WTC11 (cell line): ENCODE data around the gene KANSL3. TPM values are rescaled to one million over a fixed set of nuclear protein-coding genes. Genes with fewer than 3 reads are reported as not detected.

Experiments
- ATAC-seq: fragments of 200-7000 bp; cut with Tn5 transposase; 2 replicates; pipeline ENCODE4 v1.10.0; 2021; ENCODE audit warnings: mild to moderate bottlenecking, moderate library complexity
- CTCF ChIA-PET: fragments of 300-600 bp; sonication (Branson Sonifier 250); formaldehyde crosslinking; loops from one replicate; lab custom pipeline; 2021; ENCODE audit warnings: antibody characterized with exemption; lab: Charles Lee
- POLR2A ChIA-PET: fragments of 350-600 bp; sonication (Branson Sonifier 250); formaldehyde crosslinking; loops from one replicate; lab custom pipeline; 2021; ENCODE audit warnings: antibody characterized with exemption; lab: Charles Lee
- DNase-seq: peaks from one replicate; pipeline ENCODE4 v3.0.0; 2021; ENCODE audit warnings: low spot score
- H3K27ac Mint-ChIP-seq: 2 replicates; pipeline ENCODE4 v1.8.0; 2021; ENCODE audit warnings: mixed read lengths
- H3K27me3 Mint-ChIP-seq: 2 replicates; pipeline ENCODE4 v1.8.0; 2021; ENCODE audit warnings: low read depth, mild to moderate bottlenecking, moderate library complexity, mixed read lengths
- H3K36me3 Mint-ChIP-seq: 2 replicates; pipeline ENCODE4 v1.8.0; 2021; ENCODE audit warnings: mixed read lengths
- H3K4me1 Mint-ChIP-seq: 2 replicates; pipeline ENCODE4 v1.8.0; 2022; ENCODE audit warnings: mixed read lengths
- H3K4me3 Mint-ChIP-seq: 2 replicates; pipeline ENCODE4 v1.8.0; 2021; ENCODE audit warnings: mild to moderate bottlenecking, moderate library complexity, mixed read lengths
- H3K9me3 Mint-ChIP-seq: 2 replicates; pipeline ENCODE4 v1.8.0; 2021; ENCODE audit warnings: mixed read lengths
- ESRRA ChIP-seq: sonication (generic); formaldehyde crosslinking; IDR thresholded peaks from 2 replicates; pipeline ENCODE4 v1.8.1; 2022; ENCODE audit warnings: mild to moderate bottlenecking, missing genetic modification reagents, borderline replicate concordance
- FOXJ3 ChIP-seq: sonication (generic); formaldehyde crosslinking; IDR thresholded peaks from 2 replicates; pipeline ENCODE4 v1.9.0; 2021; ENCODE audit warnings: missing genetic modification reagents, mild to moderate bottlenecking, borderline replicate concordance
- FOXK1 ChIP-seq: sonication (generic); formaldehyde crosslinking; IDR thresholded peaks from 2 replicates; pipeline ENCODE4 v1.8.0; 2022; ENCODE audit warnings: mild to moderate bottlenecking, moderate library complexity, missing genetic modification reagents
- FOXP1 ChIP-seq: sonication (generic); formaldehyde crosslinking; IDR thresholded peaks from 2 replicates; pipeline ENCODE4 v1.8.0; 2022; ENCODE audit warnings: missing genetic modification reagents, mild to moderate bottlenecking, moderate library complexity, borderline replicate concordance
- JUN ChIP-seq: sonication (generic); formaldehyde crosslinking; IDR thresholded peaks from 2 replicates; pipeline ENCODE4 v1.8.0; 2023; ENCODE audit warnings: mild to moderate bottlenecking, missing genetic modification reagents
- MYBL2 ChIP-seq: sonication (generic); formaldehyde crosslinking; IDR thresholded peaks from 2 replicates; pipeline ENCODE4 v1.8.1; 2023; ENCODE audit warnings: mild to moderate bottlenecking, moderate library complexity, missing genetic modification reagents
- NR1H2 ChIP-seq: sonication (generic); formaldehyde crosslinking; IDR thresholded peaks from 2 replicates; pipeline ENCODE4 v1.9.0; 2021; ENCODE audit warnings: mild to moderate bottlenecking, moderate library complexity, missing genetic modification reagents
- SMAD3 ChIP-seq: sonication (generic); formaldehyde crosslinking; IDR thresholded peaks from 2 replicates; pipeline ENCODE4 v1.8.0; 2022; ENCODE audit warnings: missing genetic modification reagents, mild to moderate bottlenecking, borderline replicate concordance
- ZBTB21 ChIP-seq: sonication (generic); formaldehyde crosslinking; IDR thresholded peaks from 2 replicates; pipeline ENCODE4 v1.8.1; 2023; ENCODE audit warnings: mild to moderate bottlenecking, missing genetic modification reagents, borderline replicate concordance
- ZNF138 ChIP-seq: sonication (generic); formaldehyde crosslinking; conservative IDR thresholded peaks from 2 replicates; pipeline ENCODE4 v1.8.1; 2022; ENCODE audit warnings: mild to moderate bottlenecking, moderate library complexity, missing genetic modification reagents
- ZNF219 ChIP-seq: sonication (generic); formaldehyde crosslinking; IDR thresholded peaks from 2 replicates; pipeline ENCODE4 v1.8.0; 2023; ENCODE audit warnings: missing genetic modification reagents, mild to moderate bottlenecking, borderline replicate concordance
- ZNF263 ChIP-seq: sonication (generic); formaldehyde crosslinking; IDR thresholded peaks from 2 replicates; pipeline ENCODE4 v1.8.1; 2022; ENCODE audit warnings: low read depth, mild to moderate bottlenecking, moderate library complexity, missing genetic modification reagents
- ZNF317 ChIP-seq: sonication (generic); formaldehyde crosslinking; IDR thresholded peaks from 2 replicates; pipeline ENCODE4 v1.8.1; 2023; ENCODE audit warnings: low read depth, mild to moderate bottlenecking, moderate library complexity, missing genetic modification reagents, borderline replicate concordance
- ZNF416 ChIP-seq: fragments of 250-450 bp; sonication (Bioruptor Pico); IDR thresholded peaks from 2 replicates; pipeline ENCODE4 v1.9.0; 2021; ENCODE audit warnings: mild to moderate bottlenecking, inconsistent platforms
- total RNA-seq: library from RNA; stranded (reverse); gene quantifications from 3 replicates; pipeline ENCODE4 v1.2.3, GENCODE V29; 2021
- TF ChIP-seq, protein P1 (sequence below): sonication (generic); formaldehyde crosslinking; conservative IDR thresholded peaks from 2 replicates; pipeline ENCODE4 v1.8.1; 2022; ENCODE audit warnings: mild to moderate bottlenecking, missing genetic modification reagents
- TF ChIP-seq, protein P2 (sequence below): sonication (generic); formaldehyde crosslinking; IDR thresholded peaks from 2 replicates; pipeline ENCODE4 v1.8.0; 2022; ENCODE audit warnings: mild to moderate bottlenecking, missing genetic modification reagents
- TF ChIP-seq, protein P3 (sequence below): sonication (generic); formaldehyde crosslinking; IDR thresholded peaks from 2 replicates; pipeline ENCODE4 v1.8.0; 2022; ENCODE audit warnings: mild to moderate bottlenecking, missing genetic modification reagents
- TF ChIP-seq, protein P4 (sequence below): sonication (generic); formaldehyde crosslinking; IDR thresholded peaks from 2 replicates; pipeline ENCODE4 v1.8.0; 2022; ENCODE audit warnings: mild to moderate bottlenecking, missing genetic modification reagents
- TF ChIP-seq, protein P5 (sequence below): sonication (generic); formaldehyde crosslinking; IDR thresholded peaks from 2 replicates; pipeline ENCODE4 v1.8.1; 2023; ENCODE audit warnings: mild to moderate bottlenecking, missing genetic modification reagents
- TF ChIP-seq, protein P6 (sequence below): sonication (generic); formaldehyde crosslinking; IDR thresholded peaks from 2 replicates; pipeline ENCODE4 v1.8.0; 2023; ENCODE audit warnings: mild to moderate bottlenecking, missing genetic modification reagents
- TF ChIP-seq, protein P7 (sequence below): fragments of 200-600 bp; IDR thresholded peaks from 2 replicates; pipeline ENCODE4 v1.8.0; 2022; ENCODE audit warnings: antibody characterized with exemption

The KANSL3 gene
- total RNA-seq, 1 experiment from 2014 or later, result 32.5 TPM

DNA sequence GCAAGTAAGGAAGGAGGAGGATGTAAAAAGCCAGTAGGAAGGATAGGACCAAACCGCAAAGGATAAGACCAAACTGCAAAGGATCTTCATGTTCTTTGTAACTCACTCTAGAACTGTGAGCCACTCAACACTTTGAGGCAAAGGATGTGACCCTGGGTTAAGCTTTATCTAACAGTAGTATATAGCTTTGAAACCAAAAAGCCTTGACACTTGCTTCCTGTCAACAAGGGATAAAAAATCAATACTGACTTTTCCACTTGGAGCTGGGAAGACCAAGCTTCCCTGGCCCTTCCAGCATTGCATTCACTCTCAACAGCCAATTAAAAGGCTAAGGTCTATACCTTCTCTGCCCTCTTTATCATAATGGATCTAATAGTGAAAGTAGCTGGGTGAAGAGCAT is 22.0 kb downstream of the KANSL3 start (continued):
- TF ChIP-seq, protein P1, sequence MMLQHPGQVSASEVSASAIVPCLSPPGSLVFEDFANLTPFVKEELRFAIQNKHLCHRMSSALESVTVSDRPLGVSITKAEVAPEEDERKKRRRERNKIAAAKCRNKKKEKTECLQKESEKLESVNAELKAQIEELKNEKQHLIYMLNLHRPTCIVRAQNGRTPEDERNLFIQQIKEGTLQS (CRISPR knock-in tag), result no peak
- TF ChIP-seq, protein P2, sequence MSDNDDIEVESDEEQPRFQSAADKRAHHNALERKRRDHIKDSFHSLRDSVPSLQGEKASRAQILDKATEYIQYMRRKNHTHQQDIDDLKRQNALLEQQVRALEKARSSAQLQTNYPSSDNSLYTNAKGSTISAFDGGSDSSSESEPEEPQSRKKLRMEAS (CRISPR knock-in tag), result no peak
- TF ChIP-seq FOXP1 (CRISPR knock-in tag), result no peak
- TF ChIP-seq ZNF138 (CRISPR knock-in tag), result no peak
- TF ChIP-seq ZNF317 (CRISPR knock-in tag), result no peak

DNA sequence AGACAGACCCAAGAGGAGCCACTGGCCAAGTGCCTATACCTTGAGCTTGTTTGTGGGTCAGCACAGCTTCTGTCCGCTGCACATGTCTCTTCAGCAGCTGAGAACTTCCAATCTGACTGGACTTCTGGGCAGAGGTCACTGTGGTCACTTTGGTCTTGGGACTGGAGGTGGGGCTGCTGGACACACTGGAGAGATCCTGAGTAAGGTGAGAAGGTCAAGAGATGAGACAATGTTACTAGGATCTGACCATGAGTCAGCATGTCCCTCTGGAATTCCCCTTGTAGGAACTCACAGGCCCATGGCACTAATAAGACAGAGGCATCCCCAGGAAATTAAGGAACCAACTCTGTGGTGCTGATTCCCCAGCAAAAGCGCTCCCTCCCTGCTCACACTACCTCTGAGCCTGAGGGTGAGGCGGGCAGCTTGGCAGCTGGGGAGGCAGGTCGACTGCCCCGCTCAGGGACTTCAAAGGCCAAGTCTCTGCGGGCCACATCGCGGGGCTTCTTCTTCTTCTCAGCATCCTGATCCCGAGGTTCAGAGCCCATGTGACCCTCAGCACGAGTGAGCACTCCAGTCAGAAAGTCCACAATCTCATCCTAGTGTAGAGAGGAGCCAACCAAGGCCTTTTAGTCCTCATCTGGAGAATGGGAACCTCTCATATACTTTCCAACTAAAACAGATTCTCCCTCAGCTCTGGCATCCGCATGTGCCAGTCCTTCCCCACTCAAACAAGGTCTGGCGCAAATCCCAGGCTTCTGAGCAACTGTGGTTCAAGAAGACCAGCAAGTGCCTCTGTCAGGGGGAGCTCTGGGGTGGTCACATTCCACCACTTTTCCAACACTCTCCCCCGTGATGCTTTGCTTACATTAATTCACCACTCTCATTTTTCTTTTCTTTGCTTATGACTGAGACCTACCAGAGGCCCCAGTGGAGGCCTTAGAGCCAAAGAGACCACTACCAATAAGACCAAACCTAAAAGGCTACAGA is 29.4 kb downstream of the KANSL3 start:
- ChIA-PET CTCF (interaction anchor here (0.7 kb wide), 1 partner anchor 192 kb away, joined by 3 read pairs; no protein-coding TSS in a partner anchor), POLR2A (interaction anchor here (0.6 to 0.7 kb wide), 2 partner anchors 9 to 10 kb away, joined by 3 to 7 read pairs; no protein-coding TSS in a partner anchor)
- no peak for ATAC-seq
- no peak for DNase-seq
- Mint-ChIP-seq H3K9me3 (no peaks in the 10 kb centered on the region), H3K4me1 (no peaks in the 10 kb centered on the region), H3K27me3 (no peaks in the 10 kb centered on the region), H3K36me3 (peaks cover 84% of the 10 kb centered on the region), H3K4me3 (no peak overlapping the region), H3K27ac (no peak overlapping the region)
- TF ChIP-seq NR1H2 (CRISPR knock-in tag), result no peak
- TF ChIP-seq ZNF416 (CRISPR knock-in tag), result no peak
- TF ChIP-seq, protein P3, sequence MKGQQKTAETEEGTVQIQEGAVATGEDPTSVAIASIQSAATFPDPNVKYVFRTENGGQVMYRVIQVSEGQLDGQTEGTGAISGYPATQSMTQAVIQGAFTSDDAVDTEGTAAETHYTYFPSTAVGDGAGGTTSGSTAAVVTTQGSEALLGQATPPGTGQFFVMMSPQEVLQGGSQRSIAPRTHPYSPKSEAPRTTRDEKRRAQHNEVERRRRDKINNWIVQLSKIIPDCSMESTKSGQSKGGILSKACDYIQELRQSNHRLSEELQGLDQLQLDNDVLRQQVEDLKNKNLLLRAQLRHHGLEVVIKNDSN (CRISPR knock-in tag), result no peak
- TF ChIP-seq ZNF219 (CRISPR knock-in tag), result no peak
- TF ChIP-seq, protein P4, sequence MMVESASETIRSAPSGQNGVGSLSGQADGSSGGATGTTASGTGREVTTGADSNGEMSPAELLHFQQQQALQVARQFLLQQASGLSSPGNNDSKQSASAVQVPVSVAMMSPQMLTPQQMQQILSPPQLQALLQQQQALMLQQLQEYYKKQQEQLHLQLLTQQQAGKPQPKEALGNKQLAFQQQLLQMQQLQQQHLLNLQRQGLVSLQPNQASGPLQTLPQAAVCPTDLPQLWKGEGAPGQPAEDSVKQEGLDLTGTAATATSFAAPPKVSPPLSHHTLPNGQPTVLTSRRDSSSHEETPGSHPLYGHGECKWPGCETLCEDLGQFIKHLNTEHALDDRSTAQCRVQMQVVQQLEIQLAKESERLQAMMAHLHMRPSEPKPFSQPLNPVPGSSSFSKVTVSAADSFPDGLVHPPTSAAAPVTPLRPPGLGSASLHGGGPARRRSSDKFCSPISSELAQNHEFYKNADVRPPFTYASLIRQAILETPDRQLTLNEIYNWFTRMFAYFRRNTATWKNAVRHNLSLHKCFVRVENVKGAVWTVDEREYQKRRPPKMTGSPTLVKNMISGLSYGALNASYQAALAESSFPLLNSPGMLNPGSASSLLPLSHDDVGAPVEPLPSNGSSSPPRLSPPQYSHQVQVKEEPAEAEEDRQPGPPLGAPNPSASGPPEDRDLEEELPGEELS (CRISPR knock-in tag), result no peak
- TF ChIP-seq ZNF263, result no peak
- TF ChIP-seq ESRRA (CRISPR knock-in tag), result no peak
- no peak for TF ChIP-seq MYBL2 (CRISPR knock-in tag)
- TF ChIP-seq JUN (CRISPR knock-in tag), result no peak
- TF ChIP-seq SMAD3, result no peak
- no peak for TF ChIP-seq FOXK1 (CRISPR knock-in tag)
- TF ChIP-seq FOXJ3 (CRISPR knock-in tag), result no peak
- TF ChIP-seq, protein P5, sequence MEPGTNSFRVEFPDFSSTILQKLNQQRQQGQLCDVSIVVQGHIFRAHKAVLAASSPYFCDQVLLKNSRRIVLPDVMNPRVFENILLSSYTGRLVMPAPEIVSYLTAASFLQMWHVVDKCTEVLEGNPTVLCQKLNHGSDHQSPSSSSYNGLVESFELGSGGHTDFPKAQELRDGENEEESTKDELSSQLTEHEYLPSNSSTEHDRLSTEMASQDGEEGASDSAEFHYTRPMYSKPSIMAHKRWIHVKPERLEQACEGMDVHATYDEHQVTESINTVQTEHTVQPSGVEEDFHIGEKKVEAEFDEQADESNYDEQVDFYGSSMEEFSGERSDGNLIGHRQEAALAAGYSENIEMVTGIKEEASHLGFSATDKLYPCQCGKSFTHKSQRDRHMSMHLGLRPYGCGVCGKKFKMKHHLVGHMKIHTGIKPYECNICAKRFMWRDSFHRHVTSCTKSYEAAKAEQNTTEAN (CRISPR knock-in tag), result no peak
- TF ChIP-seq, protein P6, sequence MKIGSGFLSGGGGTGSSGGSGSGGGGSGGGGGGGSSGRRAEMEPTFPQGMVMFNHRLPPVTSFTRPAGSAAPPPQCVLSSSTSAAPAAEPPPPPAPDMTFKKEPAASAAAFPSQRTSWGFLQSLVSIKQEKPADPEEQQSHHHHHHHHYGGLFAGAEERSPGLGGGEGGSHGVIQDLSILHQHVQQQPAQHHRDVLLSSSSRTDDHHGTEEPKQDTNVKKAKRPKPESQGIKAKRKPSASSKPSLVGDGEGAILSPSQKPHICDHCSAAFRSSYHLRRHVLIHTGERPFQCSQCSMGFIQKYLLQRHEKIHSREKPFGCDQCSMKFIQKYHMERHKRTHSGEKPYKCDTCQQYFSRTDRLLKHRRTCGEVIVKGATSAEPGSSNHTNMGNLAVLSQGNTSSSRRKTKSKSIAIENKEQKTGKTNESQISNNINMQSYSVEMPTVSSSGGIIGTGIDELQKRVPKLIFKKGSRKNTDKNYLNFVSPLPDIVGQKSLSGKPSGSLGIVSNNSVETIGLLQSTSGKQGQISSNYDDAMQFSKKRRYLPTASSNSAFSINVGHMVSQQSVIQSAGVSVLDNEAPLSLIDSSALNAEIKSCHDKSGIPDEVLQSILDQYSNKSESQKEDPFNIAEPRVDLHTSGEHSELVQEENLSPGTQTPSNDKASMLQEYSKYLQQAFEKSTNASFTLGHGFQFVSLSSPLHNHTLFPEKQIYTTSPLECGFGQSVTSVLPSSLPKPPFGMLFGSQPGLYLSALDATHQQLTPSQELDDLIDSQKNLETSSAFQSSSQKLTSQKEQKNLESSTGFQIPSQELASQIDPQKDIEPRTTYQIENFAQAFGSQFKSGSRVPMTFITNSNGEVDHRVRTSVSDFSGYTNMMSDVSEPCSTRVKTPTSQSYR (CRISPR knock-in tag), result no peak
- TF ChIP-seq, protein P7, sequence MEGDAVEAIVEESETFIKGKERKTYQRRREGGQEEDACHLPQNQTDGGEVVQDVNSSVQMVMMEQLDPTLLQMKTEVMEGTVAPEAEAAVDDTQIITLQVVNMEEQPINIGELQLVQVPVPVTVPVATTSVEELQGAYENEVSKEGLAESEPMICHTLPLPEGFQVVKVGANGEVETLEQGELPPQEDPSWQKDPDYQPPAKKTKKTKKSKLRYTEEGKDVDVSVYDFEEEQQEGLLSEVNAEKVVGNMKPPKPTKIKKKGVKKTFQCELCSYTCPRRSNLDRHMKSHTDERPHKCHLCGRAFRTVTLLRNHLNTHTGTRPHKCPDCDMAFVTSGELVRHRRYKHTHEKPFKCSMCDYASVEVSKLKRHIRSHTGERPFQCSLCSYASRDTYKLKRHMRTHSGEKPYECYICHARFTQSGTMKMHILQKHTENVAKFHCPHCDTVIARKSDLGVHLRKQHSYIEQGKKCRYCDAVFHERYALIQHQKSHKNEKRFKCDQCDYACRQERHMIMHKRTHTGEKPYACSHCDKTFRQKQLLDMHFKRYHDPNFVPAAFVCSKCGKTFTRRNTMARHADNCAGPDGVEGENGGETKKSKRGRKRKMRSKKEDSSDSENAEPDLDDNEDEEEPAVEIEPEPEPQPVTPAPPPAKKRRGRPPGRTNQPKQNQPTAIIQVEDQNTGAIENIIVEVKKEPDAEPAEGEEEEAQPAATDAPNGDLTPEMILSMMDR, result no peak
- no peak for TF ChIP-seq FOXP1 (CRISPR knock-in tag)
- no peak for TF ChIP-seq ZBTB21 (CRISPR knock-in tag)
